Endothelial cell of umbilical vein (primary cell): ENCODE results near the gene CNKSR3. TPM values are rescaled to one million over a fixed set of nuclear protein-coding genes. Genes with fewer than 3 reads are reported as not detected.

ENCODE experiments used
- BruUV-seq: library from RNA; stranded (reverse); fragments of 400-500 nt; replicated peaks from 2 replicates; lab custom pipeline; 2021; lab: Mats Ljungman, UMichigan
- CTCF ChIA-PET: fragments of 300-600, 350-600 bp; sonication (Branson Sonifier 250); formaldehyde crosslinking; loops from one replicate; lab custom pipeline; 2021; ENCODE audit warnings: antibody characterized with exemption, inconsistent platforms; lab: Charles Lee
- POLR2A ChIA-PET: fragments of 300-600, 350-600 bp; sonication (Branson Sonifier 250); formaldehyde crosslinking; loops from one replicate; lab custom pipeline; 2021; ENCODE audit warnings: antibody characterized with exemption, inconsistent platforms; lab: Charles Lee
- DNase-seq: peaks from one replicate; pipeline ENCODE4 v3.0.0-alpha.2; 2011; ENCODE audit warnings: low read depth, low spot score
- FAIRE-seq: peaks from 2 replicates; lab custom pipeline; 2011; peaks lifted over from hg19 to GRCh38; lab: Jason Lieb, UNC
- H2AFZ ChIP-seq: 2 replicates; pipeline ENCODE4 v1.6.0; 2012; ENCODE audit warnings: low read depth, low read length, control low read depth, inconsistent platforms
- H3K27ac ChIP-seq: 2 replicates; pipeline ENCODE4 v1.5.1; 2011; ENCODE audit warnings: low read depth, mild to moderate bottlenecking, control low read depth, low read length, moderate library complexity; ENCODE audit not compliant: insufficient read depth
- H3K27me3 ChIP-seq, 2 experiments: 2 replicates each; pipeline versions ENCODE4 v1.6.0 to v1.6.1; 2011; ENCODE audit warnings: low read length in 2 of 2, mixed read lengths in 1 of 2; ENCODE audit not compliant: control insufficient read depth in 2 of 2, insufficient read depth in 2 of 2
- H3K36me3 ChIP-seq, 2 experiments: 2 replicates in 1 of 2; 3 replicates in 1 of 2; pipeline ENCODE4 v1.5.1; 2011; ENCODE audit warnings: low read length in 2 of 2, mild to moderate bottlenecking in 1 of 2, moderate library complexity in 1 of 2; ENCODE audit not compliant: control insufficient read depth in 2 of 2, insufficient read depth in 2 of 2; ENCODE audit errors: extremely low read depth in 1 of 2
- H3K4me1 ChIP-seq: 3 replicates; pipeline ENCODE4 v1.5.1; 2011; ENCODE audit warnings: mild to moderate bottlenecking, low read length; ENCODE audit not compliant: control insufficient read depth, insufficient read depth; ENCODE audit errors: extremely low read depth
- H3K4me2 ChIP-seq: 2 replicates; pipeline ENCODE4 v1.6.1; 2011; ENCODE audit warnings: low read length, control low read depth, mixed read lengths; ENCODE audit not compliant: insufficient read depth
- H3K4me3 ChIP-seq, 3 experiments: fragments of 200-600 bp in 1 of 3; sonication (generic), shearing (Covaris generic) in 1 of 3; replicated peaks in 1 of 3; 2 replicates each; pipeline ENCODE4 v1.5.1; 2011 to 2016; ENCODE audit warnings: control low read depth in 3 of 3, low read length in 3 of 3, mild to moderate bottlenecking in 2 of 3, inconsistent platforms in 1 of 3, low read depth in 1 of 3, moderate library complexity in 1 of 3; ENCODE audit not compliant: insufficient read depth in 1 of 3
- H3K79me2 ChIP-seq: 2 replicates; pipeline ENCODE4 v1.6.0; 2012; ENCODE audit warnings: low read length, inconsistent platforms; ENCODE audit not compliant: control insufficient read depth, insufficient read depth
- H3K9ac ChIP-seq: replicated peaks from 2 replicates; pipeline ENCODE3; 2011; ENCODE audit warnings: low read length, control low read depth; ENCODE audit not compliant: insufficient read depth; ENCODE audit errors: extremely low read depth
- H3K9me1 ChIP-seq: replicated peaks from 3 replicates; pipeline ENCODE4 v1.6.0; 2011; ENCODE audit warnings: mild to moderate bottlenecking, low read length; ENCODE audit not compliant: control insufficient read depth, insufficient read depth; ENCODE audit errors: extremely low read depth
- H3K9me3 ChIP-seq: replicated peaks from 2 replicates; pipeline ENCODE4 v1.5.1; 2012; ENCODE audit warnings: low read length, inconsistent platforms; ENCODE audit not compliant: control insufficient read depth, insufficient read depth
- H4K20me1 ChIP-seq: replicated peaks from 2 replicates; pipeline ENCODE3; 2011; ENCODE audit warnings: mild to moderate bottlenecking, low read length; ENCODE audit not compliant: control insufficient read depth, insufficient read depth; ENCODE audit errors: extremely low read depth
- CTCF ChIP-seq, 2 donors: IDR thresholded peaks; 1 replicate in 1 of 2; 2 replicates in 1 of 2; pipeline ENCODE4 v1.5.1; 2011; ENCODE audit warnings: low read length in 2 of 2, mild to moderate bottlenecking in 2 of 2, moderate library complexity in 2 of 2, control low read depth in 1 of 2, inconsistent platforms in 1 of 2, low read depth in 1 of 2; ENCODE audit not compliant: insufficient read depth in 1 of 2; ENCODE audit errors: extremely low read depth in 1 of 2
- EZH2 ChIP-seq: IDR thresholded peaks from 2 replicates; pipeline ENCODE4 v1.6.1; 2012; ENCODE audit warnings: borderline replicate concordance, low read depth, mild to moderate bottlenecking, moderate library complexity, low read length, inconsistent platforms; ENCODE audit not compliant: severe bottlenecking
- FOS ChIP-seq: IDR thresholded peaks from 2 replicates; pipeline ENCODE4 v1.6.1; 2011; ENCODE audit warnings: mild to moderate bottlenecking, low read length, moderate library complexity, borderline replicate concordance; ENCODE audit not compliant: insufficient read depth
- GATA2 ChIP-seq: IDR thresholded peaks from 2 replicates; pipeline ENCODE4 v1.7.0; 2011; ENCODE audit warnings: low read depth, mild to moderate bottlenecking, moderate library complexity, mixed read lengths, low read length; ENCODE audit not compliant: insufficient read length, insufficient read depth
- JUN ChIP-seq: IDR thresholded peaks from 2 replicates; pipeline ENCODE4 v1.6.1; 2011; ENCODE audit warnings: borderline replicate concordance, low read depth; ENCODE audit not compliant: insufficient read length, insufficient read depth
- MAX ChIP-seq: IDR thresholded peaks from 2 replicates; pipeline ENCODE4 v1.6.1; 2011; ENCODE audit not compliant: insufficient read depth, insufficient read length
- MYC ChIP-seq: IDR thresholded peaks from one replicate; pipeline ENCODE4 v1.6.1; 2011; ENCODE audit warnings: mild to moderate bottlenecking, low read depth, low read length
- POLR2A ChIP-seq: IDR thresholded peaks from 2 replicates; pipeline ENCODE4 v1.6.1; 2012; ENCODE audit warnings: low read depth, mild to moderate bottlenecking, control low read depth, low read length
- POLR2AphosphoS5 ChIP-seq: IDR thresholded peaks from 2 replicates; pipeline ENCODE4 v1.6.1; 2012; ENCODE audit warnings: low read depth, mild to moderate bottlenecking, control low read depth, low read length, moderate library complexity; ENCODE audit not compliant: insufficient read depth
- dilution Hi-C: fragments of 300-500 bp; cut with MboI; formaldehyde crosslinking; loops from one replicate; pipeline ENCODE4 v1.15.0; 2019; ENCODE audit warnings: low sequenced_read_pairs; ENCODE audit not compliant: extremely low pct_ligation_motif_present
- intact Hi-C: fragments of 100-400 bp; cut with micrococcal nuclease; formaldehyde crosslinking; loops from one replicate; pipeline ENCODE4 v1.10.0; 2022
- polyA plus RNA-seq, 4 experiments: library from polyadenylated mRNA; depleted of rRNA in 3 of 4; stranded (reverse) in 3 of 4; unstranded in 1 of 4; fragments of >200 nt; gene quantifications; 2 replicates each; pipeline versions ENCODE4 v1.2.1 to v1.2.3, GENCODE V29; 2011 to 2012; ENCODE audit warnings: missing spikeins in 1 of 4
- total RNA-seq: library from RNA; stranded (reverse); gene quantifications from 2 replicates; pipeline ENCODE4 v1.2.3, GENCODE V29; 2021

Gene CNKSR3
- total and polyA plus RNA-seq, 2 donors (not counting 3 experiments of a cell fraction or from before 2014, with no cell fraction given): 2.3 to 15.6 TPM

- H3K9me3 ChIP-seq: no peaks in the 10 kb centered on the region
- no peak overlapping the region for H3K4me3 ChIP-seq
- FAIRE-seq (no peak), DNase-seq (no peak)
- TF ChIP-seq FOS (no peak), POLR2A (no peak), POLR2AphosphoS5 (no peak), MAX (no peak), GATA2 (no peak), EZH2 (no peak), MYC (no peak), JUN (no peak), CTCF (IDR thresholded peaks at IDR 0.05; ENCODE audit: extremely low read depth in 1 of 2, insufficient read depth in 1 of 2, low read depth in 1 of 2, low read length in 2 of 2) (no peak)
- no TSS peak for BruUV-seq
- no peak overlapping the region for H3K9ac ChIP-seq
- peaks cover 8% of the 10 kb centered on the region for H3K4me1 ChIP-seq
- no peak overlapping the region for H3K4me2 ChIP-seq
- CTCF ChIA-PET: interaction anchor here (1.1 to 2.1 kb wide), 3 partner anchors 49 to 161 kb away, joined by 3 to 15 read pairs (median 5); no protein-coding TSS in a partner anchor
- dilution Hi-C loops: no loop called here
- H3K79me2 ChIP-seq: no peaks in the 10 kb centered on the region
- H3K9me1 ChIP-seq: no peaks in the 10 kb centered on the region
- no peaks in the 10 kb centered on the region for H3K36me3 ChIP-seq
- POLR2A ChIA-PET: no interaction called here
- intact Hi-C loops: no loop called here
- H2AFZ ChIP-seq: no peak overlapping the region
- H3K27ac ChIP-seq: no peak overlapping the region
- no peaks in the 10 kb centered on the region for H3K27me3 ChIP-seq
- no peaks in the 10 kb centered on the region for H4K20me1 ChIP-seq
These were observed 38.7 kb upstream of the CNKSR3 start for GRCh38 chr6:154549179-154549578.
